Coronary artery (tissue), 2 donors: ENCODE data around the gene RND3.

ENCODE experiments used
- DNase-seq: peaks from one replicate; pipeline ENCODE4 v3.0.0-alpha.2; 2017; ENCODE audit warnings: low spot score
- H3K27ac ChIP-seq, 2 donors: fragments of 200-600 bp; sonication (generic); one replicate each; pipeline ENCODE4 v1.5.1; 2016 to 2019
- H3K4me3 ChIP-seq: fragments of 200-600 bp; sonication (generic); 2 replicates; pipeline ENCODE4 v1.5.1; 2016; ENCODE audit warnings: mild to moderate bottlenecking, moderate library complexity
- TF ChIP-seq, protein P1 (sequence below): fragments of 200-600 bp; sonication (generic); IDR thresholded peaks from one replicate; pipeline ENCODE4 v1.5.1; 2019; ENCODE audit warnings: antibody characterized with exemption

The RND3 gene

DNA sequence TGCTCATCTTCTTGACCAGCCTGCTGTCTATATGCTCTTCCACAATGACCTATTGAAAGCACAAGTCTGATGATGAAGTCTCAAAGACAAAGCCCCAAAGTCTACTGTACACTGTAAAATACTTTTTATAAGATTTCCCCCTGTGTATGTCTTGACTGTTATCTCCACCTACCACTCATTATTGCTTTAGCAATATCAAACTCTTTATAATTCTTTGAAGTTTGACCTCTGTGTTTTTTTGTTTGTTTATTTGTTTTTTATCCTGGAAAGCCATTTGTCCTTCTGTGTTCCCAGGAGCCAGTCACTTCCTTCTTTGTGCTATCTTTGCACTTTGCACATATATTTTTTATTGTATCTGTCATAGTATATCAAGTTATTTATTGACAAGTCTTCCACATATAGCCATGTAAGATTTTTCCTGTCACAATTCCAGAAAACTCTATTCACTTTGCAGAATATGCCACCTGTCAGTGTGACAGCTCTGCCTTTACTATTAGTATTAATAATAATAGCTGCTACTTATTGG is 66.3 kb downstream of the RND3 start:
- TF ChIP-seq, protein P1, sequence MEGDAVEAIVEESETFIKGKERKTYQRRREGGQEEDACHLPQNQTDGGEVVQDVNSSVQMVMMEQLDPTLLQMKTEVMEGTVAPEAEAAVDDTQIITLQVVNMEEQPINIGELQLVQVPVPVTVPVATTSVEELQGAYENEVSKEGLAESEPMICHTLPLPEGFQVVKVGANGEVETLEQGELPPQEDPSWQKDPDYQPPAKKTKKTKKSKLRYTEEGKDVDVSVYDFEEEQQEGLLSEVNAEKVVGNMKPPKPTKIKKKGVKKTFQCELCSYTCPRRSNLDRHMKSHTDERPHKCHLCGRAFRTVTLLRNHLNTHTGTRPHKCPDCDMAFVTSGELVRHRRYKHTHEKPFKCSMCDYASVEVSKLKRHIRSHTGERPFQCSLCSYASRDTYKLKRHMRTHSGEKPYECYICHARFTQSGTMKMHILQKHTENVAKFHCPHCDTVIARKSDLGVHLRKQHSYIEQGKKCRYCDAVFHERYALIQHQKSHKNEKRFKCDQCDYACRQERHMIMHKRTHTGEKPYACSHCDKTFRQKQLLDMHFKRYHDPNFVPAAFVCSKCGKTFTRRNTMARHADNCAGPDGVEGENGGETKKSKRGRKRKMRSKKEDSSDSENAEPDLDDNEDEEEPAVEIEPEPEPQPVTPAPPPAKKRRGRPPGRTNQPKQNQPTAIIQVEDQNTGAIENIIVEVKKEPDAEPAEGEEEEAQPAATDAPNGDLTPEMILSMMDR, result no peak
- Histone ChIP-seq H3K27ac (no peak overlapping the region), H3K4me3 (no peak overlapping the region)
- DNase-seq, result no peak

DNA sequence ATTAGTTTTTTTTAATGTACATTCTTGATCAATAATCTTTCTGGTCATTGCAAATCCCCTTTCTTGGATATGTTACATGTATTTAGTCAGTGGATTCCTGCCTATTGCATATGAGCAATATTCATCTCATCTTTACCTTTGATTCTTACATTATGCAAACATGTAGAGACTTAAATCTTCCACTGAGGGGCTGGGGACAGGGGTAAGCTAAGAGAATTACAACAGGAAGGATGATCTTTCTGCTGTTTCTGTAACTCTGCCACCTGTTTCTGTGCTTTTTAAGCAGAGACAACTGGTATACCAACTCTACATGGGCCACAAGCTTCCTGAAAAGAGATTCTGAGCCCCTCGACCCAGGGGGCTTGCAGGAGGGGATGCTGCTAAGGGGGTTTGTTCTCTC is 68.6 kb downstream of the RND3 start:
- no peak overlapping the region for H3K27ac ChIP-seq
- DNase-seq, result no peak
- TF ChIP-seq, protein P1, result no peak
- H3K4me3 ChIP-seq, result no peak overlapping the region
